SU-DHL-6 (cell line): ENCODE results near the gene MAP2.

ENCODE experiments used
- H2AFZ ChIP-seq: fragments of 200-600 bp; sonication (generic); 2 replicates; pipeline ENCODE4 v1.6.1; 2014; ENCODE audit warnings: low read depth, mild to moderate bottlenecking, moderate library complexity, mixed read lengths, antibody characterized with exemption, low read length; ENCODE audit not compliant: severe bottlenecking
- H3F3A ChIP-seq: fragments of 200-600 bp; shearing (Covaris generic); 2 replicates; pipeline ENCODE4 v1.6.0; 2016; ENCODE audit warnings: antibody characterized with exemption, mild to moderate bottlenecking; ENCODE audit not compliant: insufficient read depth
- H3K27ac ChIP-seq: fragments of 200-600 bp; sonication (generic); 2 replicates; pipeline ENCODE4 v1.5.1; 2016; ENCODE audit warnings: low read depth, mild to moderate bottlenecking, low read length, moderate library complexity, mixed read lengths
- H3K27me3 ChIP-seq: fragments of 200-600 bp; sonication (generic), shearing (Covaris generic); 2 replicates; pipeline ENCODE4 v1.6.0; 2014; ENCODE audit warnings: mild to moderate bottlenecking, low read length
- H3K36me3 ChIP-seq: fragments of 200-600 bp; sonication (generic); 2 replicates; pipeline ENCODE4 v1.6.1; 2014; ENCODE audit warnings: mild to moderate bottlenecking, low read length, mixed read lengths
- H3K4me2 ChIP-seq: fragments of 300-600, 200-600 bp; shearing (Covaris generic), sonication (generic); 2 replicates; pipeline ENCODE4 v1.6.0; 2014; ENCODE audit warnings: low read length, low read depth, mild to moderate bottlenecking; ENCODE audit not compliant: poor library complexity, severe bottlenecking
- H3K4me3 ChIP-seq: fragments of 200-600 bp; sonication (generic); 2 replicates; pipeline ENCODE4 v1.5.1; 2014; ENCODE audit warnings: antibody characterized with exemption, low read length, mild to moderate bottlenecking, mixed read lengths; ENCODE audit not compliant: insufficient read depth, poor library complexity, severe bottlenecking
- H3K79me2 ChIP-seq: fragments of 200-600 bp; sonication (generic); 2 replicates; pipeline ENCODE4 v1.6.1; 2014; ENCODE audit warnings: mild to moderate bottlenecking, low read length, moderate library complexity; ENCODE audit not compliant: insufficient read depth
- H3K9ac ChIP-seq: fragments of 200-600 bp; sonication (generic); 2 replicates; pipeline ENCODE4 v1.7.0; 2014; ENCODE audit warnings: mild to moderate bottlenecking, low read length
- H3K9me2 ChIP-seq: fragments of 200-600 bp; sonication (generic); replicated peaks from 2 replicates; pipeline ENCODE4 v1.6.1; 2014; ENCODE audit warnings: low read length; ENCODE audit not compliant: insufficient read depth
- H3K9me3 ChIP-seq: fragments of 200-600 bp; sonication (generic); 2 replicates; pipeline ENCODE4 v1.6.1; 2014; ENCODE audit warnings: low read length, mixed read lengths; ENCODE audit not compliant: insufficient read depth
- H4K20me1 ChIP-seq: fragments of 200-600 bp; sonication (generic); 2 replicates; pipeline ENCODE4 v1.6.1; 2014; ENCODE audit warnings: low read depth, mild to moderate bottlenecking, antibody characterized with exemption, low read length, moderate library complexity, mixed read lengths
- EZH2phosphoT487 ChIP-seq: fragments of 200-600 bp; sonication (generic), shearing (Covaris generic); conservative IDR thresholded peaks from 2 replicates; pipeline ENCODE4 v1.6.1; 2018; ENCODE audit warnings: mild to moderate bottlenecking, antibody characterized with exemption, low read length, moderate library complexity, mixed read lengths
- TF ChIP-seq, protein P1 (sequence below): fragments of 200-600 bp; sonication (generic); IDR thresholded peaks from one replicate; pipeline ENCODE4 v1.5.1; 2017; ENCODE audit warnings: antibody characterized with exemption, mild to moderate bottlenecking, low read length, moderate library complexity; ENCODE audit not compliant: insufficient read depth, poor library complexity, severe bottlenecking

Gene MAP2

DNA sequence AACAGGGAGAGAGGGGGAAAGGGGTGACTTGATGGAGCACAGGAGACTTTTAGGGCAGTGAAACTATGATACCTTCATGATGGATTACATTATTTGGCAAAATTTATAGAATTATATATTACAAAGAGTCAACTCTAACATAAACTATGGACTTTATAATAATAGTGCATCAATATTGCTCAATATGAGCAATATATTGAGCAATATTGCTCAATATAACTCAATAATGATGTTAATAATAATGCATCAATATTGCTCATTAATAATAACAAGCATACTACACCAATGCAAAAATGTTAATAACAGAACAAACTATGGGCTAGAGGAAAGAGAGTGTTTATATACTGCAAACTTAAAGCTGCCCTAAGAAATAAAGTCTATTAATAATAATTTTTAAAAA lies 344.7 kb downstream of the MAP2 start:
- H3K9ac ChIP-seq, result no peak overlapping the region
- H3K27me3 ChIP-seq, result no peaks in the 10 kb centered on the region
- no peak overlapping the region for H3K4me3 ChIP-seq

DNA sequence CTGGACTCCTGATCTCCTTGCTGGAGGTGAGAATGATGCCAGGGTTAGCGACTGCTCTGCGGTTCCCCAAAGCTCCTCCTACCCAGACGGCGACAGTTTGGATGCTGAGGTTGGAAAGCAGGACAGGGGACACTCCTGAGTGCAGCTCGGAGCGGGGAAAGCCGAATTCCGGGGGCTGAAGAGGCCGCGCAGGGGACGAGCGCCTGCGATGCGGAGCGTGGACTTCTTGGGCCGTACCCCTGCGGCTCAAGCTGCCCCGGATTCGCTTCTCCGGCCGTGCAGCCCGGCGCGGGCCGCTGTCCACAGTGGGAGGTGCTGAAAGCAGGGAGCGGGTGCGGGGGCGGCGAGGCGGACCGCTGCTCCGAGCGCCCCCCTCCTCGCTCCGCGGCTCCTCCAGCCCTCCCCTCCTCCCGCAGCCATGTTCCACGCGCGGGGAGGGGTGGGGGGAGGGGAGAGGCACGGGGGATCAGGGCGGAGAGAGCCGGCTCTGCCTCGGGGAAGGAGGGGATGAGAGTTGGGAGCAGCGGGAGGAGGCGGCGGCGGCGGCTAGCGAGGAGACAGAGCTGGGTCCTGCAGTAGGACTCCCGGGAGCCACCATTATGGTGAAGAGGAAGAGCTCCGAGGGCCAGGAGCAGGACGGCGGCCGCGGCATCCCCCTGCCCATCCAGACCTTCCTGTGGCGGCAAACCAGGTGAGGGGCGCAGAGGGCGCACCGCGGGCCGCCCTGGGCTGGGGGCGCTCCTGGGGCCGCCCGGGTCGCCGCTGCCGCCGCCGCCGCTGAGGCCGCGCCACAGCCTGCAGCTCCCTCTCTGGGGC lies 347.8 kb downstream of the MAP2 start, which contains the start of gene UNC80:
TSS of gene UNC80 (plus strand) at position 359 of the 816 bp plus-strand sequence. CDS start at position 600, 241 bp downstream.
- H3K79me2 ChIP-seq, result no peaks in the 10 kb centered on the region
- H3K9ac ChIP-seq, result no peak within 1 kb of the TSS
- H3K9me2 ChIP-seq, result no peaks in the 10 kb centered on the region
- no peaks in the 10 kb centered on the region for H3K36me3 ChIP-seq
- no peak within 1 kb of the TSS for H3K4me2 ChIP-seq
- H4K20me1 ChIP-seq, result no peaks in the 10 kb centered on the region
- H3K4me3 ChIP-seq, result no peak within 1 kb of the TSS
- H3F3A ChIP-seq, result no peaks in the 10 kb centered on the region
- no peak within 1 kb of the TSS for H3K27ac ChIP-seq
- no peak for TF ChIP-seq EZH2phosphoT487
- TF ChIP-seq, protein P1, sequence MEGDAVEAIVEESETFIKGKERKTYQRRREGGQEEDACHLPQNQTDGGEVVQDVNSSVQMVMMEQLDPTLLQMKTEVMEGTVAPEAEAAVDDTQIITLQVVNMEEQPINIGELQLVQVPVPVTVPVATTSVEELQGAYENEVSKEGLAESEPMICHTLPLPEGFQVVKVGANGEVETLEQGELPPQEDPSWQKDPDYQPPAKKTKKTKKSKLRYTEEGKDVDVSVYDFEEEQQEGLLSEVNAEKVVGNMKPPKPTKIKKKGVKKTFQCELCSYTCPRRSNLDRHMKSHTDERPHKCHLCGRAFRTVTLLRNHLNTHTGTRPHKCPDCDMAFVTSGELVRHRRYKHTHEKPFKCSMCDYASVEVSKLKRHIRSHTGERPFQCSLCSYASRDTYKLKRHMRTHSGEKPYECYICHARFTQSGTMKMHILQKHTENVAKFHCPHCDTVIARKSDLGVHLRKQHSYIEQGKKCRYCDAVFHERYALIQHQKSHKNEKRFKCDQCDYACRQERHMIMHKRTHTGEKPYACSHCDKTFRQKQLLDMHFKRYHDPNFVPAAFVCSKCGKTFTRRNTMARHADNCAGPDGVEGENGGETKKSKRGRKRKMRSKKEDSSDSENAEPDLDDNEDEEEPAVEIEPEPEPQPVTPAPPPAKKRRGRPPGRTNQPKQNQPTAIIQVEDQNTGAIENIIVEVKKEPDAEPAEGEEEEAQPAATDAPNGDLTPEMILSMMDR, result no peak
- H2AFZ ChIP-seq, result no peak within 1 kb of the TSS
- H3K9me3 ChIP-seq, result no peaks in the 10 kb centered on the region
- no peaks in the 10 kb centered on the region for H3K27me3 ChIP-seq

More for the DNA sequence above, 344.7 kb downstream of the MAP2 start:
- H3K9me3 ChIP-seq, result no peaks in the 10 kb centered on the region
- H4K20me1 ChIP-seq, result 0 out of 2 replicates have a peak, but pooled peaks cover 2% of the 10 kb centered on the region
- TF ChIP-seq, protein P1, result no peak
- TF ChIP-seq EZH2phosphoT487, result no peak
- H3K4me2 ChIP-seq, result no peak overlapping the region
- no peaks in the 10 kb centered on the region for H3K9me2 ChIP-seq
- H2AFZ ChIP-seq, result no peak overlapping the region
- no peaks in the 10 kb centered on the region for H3K79me2 ChIP-seq
- no peak overlapping the region for H3K27ac ChIP-seq
- no peaks in the 10 kb centered on the region for H3F3A ChIP-seq
- H3K36me3 ChIP-seq, result no peaks in the 10 kb centered on the region

DNA sequence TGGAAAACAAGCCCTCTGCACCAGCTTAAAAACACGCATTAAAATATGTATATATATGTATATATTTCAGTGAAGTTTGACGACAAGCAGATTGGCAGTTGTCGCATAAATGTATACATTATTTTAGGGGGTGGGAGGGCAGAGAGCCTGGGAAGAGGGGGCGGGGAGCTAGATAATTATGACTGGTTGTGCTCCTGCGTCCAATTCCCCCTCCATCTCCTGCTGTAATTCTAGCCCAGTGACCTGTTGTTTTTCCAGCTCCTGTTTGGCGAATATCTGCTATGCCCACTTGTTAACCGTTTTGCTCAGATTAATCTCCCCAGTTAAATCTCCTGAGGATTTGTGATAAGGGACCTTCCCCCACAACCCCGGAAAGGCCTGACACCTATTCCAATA lies 348.4 kb downstream of the MAP2 start:
- no peak overlapping the region for H3K4me3 ChIP-seq
- no peaks in the 10 kb centered on the region for H3K36me3 ChIP-seq
- H3K9me2 ChIP-seq, result no peaks in the 10 kb centered on the region
- TF ChIP-seq, protein P1, result no peak
- no peak for TF ChIP-seq EZH2phosphoT487
- no peaks in the 10 kb centered on the region for H4K20me1 ChIP-seq
- H3K27ac ChIP-seq, result no peak overlapping the region
- H3K27me3 ChIP-seq, result no peaks in the 10 kb centered on the region
- no peak overlapping the region for H2AFZ ChIP-seq
- no peaks in the 10 kb centered on the region for H3K9me3 ChIP-seq
- no peaks in the 10 kb centered on the region for H3F3A ChIP-seq
- no peaks in the 10 kb centered on the region for H3K79me2 ChIP-seq
- no peak overlapping the region for H3K9ac ChIP-seq
- H3K4me2 ChIP-seq, result no peak overlapping the region
